Measurements from ENCODE around the gene CNKSR2.

Gene CNKSR2

DNA sequence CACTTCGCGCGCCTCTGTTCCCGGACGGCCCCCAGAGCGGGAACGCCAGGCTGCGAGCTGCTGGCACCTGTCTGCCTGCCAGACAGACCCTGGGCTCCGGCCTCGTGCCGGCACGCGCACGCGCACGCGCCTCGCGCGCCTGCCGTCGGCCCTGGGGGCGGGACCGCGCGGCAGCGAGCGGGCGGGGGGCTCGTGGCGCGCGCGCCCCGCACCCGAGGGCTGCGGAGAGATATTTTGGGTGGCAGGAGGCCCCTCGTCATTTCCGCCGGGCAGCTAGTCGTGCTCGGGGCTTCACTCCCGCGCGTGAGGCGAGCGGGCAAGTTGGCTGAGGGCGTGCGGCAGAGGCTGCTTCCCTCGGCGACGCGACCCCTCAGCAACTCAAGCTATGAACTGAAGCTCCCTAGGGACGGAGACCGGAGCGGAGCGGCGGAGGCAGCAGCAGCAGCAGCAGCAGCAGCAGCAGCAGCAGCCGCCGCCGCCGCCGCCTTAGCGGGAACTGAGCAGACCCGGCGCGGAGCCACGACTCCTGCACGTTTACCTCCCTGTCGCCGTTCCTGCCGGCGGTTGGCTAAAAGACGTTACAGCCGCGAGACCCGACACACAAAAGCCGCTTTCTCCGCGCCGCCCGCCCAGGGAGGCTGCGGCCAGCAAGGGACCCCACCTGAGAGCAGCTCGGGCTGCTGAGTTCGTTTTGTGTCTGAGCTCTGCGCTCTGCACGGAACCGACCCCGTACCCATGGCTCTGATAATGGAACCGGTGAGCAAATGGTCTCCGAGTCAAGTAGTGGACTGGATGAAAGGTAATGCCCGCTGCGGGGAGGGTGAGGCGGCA, at the start of gene CNKSR2:
CNKSR2 (plus strand) TSS at position 256 of the 831 bp plus-strand sequence; CDS start at position 736, 480 bp downstream.
- peak; percentile 86 for DNase-seq

DNA sequence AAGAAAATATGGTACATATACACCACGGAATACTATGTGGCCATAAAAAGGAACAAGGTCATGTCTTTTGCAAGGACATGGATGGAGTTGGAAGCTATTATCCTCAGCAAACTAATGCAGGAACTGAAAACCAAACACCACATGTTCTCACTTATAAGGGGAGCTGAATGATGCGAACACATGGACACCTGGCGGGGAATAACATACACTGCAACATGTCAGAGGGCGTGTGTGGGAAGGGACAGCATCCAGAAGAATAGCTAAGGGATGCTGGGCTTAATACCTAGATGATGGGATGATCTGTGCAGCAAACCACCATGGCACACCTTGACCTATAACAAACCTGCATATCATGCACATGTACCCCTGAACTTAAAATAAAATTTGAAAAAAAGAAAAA, 19.5 kb upstream of the CNKSR2 start:
- no peak for DNase-seq

DNA sequence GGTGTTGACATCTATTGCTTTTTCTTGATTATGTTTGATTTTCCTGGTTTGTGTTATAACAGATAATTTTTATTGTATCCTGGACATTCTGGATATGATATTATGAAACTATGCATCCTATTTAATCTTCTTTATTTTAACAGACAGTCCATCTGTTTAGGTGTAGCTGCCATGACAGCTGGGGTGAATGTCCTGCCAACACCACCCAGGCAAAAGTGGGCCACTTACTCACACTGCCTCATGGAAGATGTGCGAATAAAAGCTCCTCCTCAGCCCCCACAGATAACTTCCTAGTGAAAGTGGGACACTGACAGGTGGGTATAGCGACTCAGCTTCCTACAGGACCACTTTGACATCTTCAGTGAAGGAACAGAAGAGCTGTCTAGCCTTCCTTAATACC, 18.4 kb upstream of the CNKSR2 start:
- no peak for DNase-seq

DNA sequence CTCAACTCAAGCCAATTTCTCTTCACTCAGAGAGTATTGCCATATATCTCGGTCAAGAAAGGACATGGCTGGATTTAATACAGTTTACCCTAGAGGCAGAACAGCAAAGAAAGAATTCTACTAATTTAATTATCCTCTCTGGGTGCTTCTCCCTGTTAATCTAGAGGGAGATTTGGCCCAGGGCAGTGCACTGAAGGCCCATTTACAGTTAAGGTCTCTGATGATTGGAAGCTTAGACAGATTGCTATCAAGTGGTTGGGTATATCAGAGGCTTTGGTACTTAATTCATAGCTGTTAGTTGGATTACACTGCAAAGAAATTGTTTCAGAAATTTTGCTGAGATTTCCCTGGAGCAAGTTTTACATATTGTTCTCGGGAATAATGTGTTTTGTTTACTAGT, 4.6 kb upstream of the CNKSR2 start:
- no peak for DNase-seq

DNA sequence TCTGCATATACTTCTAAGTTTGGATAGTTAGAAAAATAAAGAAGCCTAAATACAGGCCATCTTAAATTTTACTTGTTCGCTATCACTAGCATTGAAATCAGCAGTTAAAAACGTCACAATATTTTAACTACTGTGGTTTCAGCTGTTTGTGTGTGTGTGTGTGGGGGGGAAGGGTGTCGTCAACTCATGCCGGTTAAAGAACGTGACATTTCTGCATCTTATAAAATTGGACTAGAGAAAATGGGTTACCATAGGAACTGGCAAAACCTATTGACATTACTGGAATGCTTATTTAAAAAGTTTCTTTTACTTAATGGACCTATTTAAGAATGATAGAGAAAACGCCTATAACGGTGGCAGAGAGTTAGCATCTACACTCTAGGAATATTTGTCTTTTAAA, 1.2 kb upstream of the CNKSR2 start:
- no peak for DNase-seq

DNA sequence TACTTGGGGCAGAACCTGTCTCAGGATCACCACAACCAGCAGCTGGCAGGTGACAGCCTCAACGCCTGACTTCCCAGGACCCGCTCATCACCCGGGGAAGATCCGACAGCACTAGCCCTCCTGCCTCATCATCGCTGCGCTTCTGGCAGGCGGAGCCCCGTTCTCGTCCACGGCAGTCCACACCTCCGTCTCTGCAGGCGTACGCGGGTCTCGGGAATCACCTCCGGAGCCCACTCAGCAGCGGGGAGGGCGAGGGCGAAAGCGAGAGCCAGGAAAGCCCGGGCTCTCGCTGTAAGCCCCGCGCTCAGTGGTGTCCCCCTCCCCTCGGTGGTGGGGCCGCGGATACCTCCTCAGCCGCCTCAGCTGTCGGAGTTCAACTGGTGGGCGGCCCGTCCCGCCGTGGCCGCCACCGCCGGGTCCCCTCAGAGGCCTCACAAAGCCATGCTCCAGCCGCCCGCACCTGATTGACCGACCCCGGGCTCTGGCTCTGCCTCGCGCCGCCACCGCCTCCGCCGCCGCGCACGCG, 518 bp upstream of the CNKSR2 start:
- DNase-seq: peak; percentile 57

DNA sequence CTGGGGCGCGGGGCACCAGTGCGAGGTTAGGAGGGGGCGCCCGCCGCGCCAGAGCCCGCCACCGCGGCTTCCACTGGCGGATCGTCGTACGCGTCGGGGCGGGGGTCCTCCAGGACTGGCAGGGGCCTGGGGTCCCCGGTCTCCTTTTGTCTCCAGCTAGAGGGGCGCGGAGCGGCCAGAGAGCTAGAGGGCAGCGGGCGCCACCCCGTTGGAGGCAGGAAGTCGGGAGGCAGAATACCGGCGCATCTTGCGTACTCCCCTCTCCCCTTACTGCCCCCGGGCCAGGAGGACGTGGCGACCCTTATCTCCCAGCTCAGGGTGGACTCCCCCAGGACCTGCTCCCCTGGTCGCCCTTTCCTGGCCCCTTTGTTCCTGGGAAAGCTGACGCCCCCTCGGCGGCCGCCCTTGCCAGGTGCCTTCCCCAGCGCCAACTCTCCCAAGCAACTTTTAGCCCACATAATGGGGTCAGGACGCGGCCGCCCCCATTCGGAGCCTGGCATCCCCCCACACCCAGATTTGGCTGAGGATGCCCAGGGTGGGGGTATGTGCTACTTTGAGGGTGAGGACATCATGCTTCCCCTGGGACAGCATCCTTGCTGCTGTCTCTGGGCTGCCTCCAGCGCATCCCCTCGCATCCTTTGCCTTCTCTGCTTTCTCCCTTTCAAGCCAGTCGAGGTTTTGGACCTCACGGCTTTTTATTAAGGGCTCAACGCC, 933 bp downstream of the CNKSR2 start:
- DNase-seq: peak; percentile 44

DNA sequence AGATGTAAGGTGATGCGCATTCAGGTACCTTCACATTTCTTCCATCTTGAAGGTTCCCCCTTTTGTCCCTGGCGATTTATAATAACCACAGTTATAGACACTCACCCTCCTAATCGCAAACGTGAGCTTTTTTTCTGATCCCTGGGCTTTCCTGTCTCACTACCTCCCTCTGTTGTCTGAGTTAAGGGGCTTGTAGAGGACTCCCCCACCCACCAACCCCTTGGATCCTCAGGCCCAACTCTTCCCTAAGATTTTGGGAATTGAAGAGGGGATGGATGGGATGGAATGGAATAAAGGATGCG, 1.4 kb downstream of the CNKSR2 start:
- peak; percentile 44 for DNase-seq

DNA sequence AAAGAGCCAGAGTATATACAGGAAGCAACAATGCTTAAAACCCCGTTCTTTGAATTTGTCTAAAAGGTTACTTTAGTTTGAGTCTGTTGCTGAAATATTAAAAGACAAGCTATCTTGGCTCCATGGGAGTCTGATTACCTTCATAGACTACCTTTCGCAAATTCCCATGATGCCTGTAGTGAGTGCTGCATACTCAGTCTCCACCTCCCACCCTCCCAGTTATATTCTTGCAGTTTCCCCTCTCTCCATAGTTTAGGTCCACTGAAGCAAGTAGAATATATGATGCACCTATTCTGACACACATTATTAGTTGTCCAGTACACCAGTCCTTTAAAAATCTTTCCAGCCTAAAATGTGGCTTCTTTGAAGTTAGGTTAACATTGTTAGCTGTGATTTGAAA, 2.4 kb downstream of the CNKSR2 start:
- DNase-seq: no peak

DNA sequence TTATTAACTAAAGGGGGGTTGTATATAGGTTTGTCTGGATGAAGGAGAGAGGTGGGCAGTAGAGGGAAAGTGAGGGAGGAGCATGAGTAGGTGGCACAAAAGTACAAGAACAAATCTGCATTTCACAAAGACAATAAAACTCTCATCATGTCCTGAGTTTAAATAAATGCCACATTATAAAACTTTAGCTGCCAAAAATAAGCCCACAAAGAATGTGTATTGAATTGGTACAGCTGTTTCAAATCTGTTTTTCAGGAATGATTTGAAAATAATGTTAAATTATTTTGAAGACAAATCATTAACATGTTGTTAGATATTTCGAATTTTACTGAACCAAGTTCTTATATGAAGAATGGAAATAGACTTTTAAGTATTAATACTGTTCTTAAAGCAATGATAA, 5.8 kb downstream of the CNKSR2 start:
- no peak for DNase-seq

DNA sequence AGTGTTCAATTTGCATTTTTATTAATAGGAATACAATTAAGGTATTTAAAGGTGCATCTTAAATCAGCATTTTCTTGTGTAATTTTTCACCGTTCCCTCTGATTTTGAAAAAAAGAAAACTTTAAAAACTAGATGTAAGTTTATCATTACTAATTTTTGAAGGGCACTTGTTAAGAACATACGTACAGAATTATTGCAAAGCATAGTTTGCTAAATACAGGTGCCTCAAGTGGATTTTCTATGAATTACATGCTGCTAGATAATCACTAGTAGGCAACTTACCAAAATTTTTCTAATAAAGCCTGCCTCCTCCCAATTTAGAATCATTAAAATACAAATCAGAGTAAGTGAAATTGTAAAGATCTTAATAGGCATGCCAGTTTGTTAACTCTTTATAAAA, 8.5 kb downstream of the CNKSR2 start:
- DNase-seq: peak; percentile 2

DNA sequence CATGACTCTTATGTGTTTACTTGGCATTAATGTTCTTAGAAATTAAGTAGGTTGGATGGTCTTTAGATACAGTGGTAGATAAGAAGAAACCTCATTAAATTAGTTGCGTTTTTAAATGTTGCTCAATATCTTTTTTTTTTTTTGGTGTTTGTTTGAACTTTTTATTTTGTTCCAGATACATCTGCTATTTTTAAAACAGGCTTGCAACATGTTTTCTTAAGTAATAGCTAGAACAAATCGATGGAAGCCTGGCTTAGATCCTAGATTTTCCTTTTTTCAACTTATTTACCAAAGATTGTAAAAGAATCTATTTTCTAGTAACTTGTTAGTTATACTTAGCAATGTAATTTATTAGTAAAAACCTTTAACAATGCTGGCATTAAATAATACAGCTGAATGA, 9.3 kb downstream of the CNKSR2 start:
- DNase-seq: no peak

DNA sequence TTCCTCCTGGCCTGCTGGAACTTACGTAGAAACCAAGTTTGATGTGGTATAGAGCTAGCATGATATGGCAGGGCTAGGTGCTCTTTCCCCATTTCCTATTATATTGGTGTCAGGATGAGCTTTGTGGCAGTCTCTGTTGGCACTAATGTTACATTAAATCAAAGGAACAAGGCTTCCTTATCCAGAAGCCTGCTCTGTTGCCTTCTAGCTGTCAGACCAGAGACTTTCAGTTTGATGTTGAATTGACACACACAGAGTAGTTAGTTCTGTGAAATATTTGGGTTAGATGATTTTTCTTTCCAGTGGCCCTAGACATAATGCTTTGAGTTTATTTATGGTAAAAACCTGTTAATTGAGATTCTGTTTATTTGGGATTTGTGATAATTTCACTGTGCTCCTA, 10.0 kb downstream of the CNKSR2 start:
- DNase-seq: no peak

DNA sequence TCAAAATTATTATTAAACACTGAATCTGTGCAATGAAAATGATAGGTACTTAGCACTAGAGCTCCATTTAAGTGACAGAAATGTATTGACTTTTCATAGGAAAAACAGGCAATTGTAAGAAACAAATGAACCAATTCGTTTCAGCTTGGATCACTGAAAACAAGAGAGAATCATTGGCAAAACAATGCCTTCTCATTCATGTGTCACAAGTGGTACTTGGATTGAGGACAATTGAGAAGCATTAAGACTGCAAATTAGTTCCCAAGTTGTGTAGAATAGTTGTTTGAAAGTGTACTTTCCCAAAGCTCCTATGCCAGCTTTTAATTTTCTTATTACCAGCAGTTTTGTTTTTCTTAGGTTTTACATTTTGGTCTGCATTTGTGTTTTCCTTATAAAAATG, 20.6 kb downstream of the CNKSR2 start:
- DNase-seq: no peak

DNA sequence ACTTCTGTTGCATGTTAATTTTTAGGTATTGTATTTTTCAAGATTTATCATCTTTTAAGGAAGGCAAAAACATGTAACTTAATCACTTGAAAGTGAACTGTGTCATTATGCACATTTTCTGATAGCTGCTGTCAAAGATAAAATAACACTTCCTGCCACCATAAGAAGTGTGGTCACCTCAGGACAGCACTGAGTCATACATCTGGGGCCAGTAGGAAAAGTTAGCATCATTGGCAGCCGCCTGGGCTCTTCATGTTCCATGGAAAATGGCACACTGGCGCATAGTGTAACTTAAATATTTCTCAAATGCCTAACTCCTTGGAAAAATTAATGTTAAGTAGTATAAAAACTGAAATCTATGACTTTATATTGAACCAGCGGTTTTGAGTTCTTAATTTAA, 24.2 kb downstream of the CNKSR2 start:
- DNase-seq: no peak

DNA sequence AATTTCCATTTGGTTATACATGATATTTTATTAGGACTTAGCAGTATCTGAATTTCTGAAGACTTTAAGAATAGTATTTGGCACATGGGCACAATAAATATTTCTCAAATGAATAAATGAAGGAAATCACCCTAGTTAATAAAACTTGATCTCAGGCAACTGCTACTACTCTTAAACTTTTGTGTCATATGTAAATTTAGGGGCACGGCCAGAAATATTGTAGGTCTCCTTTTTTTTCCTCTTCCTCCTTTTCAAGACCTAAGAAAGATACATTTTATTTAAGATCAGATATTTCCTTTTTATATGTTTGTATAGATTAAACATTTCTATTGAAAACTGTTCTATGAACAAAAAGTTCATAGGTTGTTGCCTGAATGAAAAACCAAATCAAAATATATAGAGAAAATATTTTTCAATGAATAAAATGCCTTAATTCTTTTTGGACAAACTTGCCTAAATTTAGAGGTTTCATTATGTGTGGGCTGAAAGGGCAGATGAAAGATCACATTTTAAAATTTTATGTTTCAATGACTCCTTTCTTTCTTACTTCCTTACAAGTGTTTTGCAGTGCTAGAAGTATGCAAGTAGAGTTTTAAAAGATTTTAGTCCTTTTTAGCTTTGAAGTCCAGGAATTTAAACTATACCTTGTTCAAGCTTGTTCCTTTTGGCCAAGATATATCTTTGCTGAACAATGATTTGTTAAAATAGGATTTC, 26.3 kb downstream of the CNKSR2 start:
- no peak for DNase-seq

DNA sequence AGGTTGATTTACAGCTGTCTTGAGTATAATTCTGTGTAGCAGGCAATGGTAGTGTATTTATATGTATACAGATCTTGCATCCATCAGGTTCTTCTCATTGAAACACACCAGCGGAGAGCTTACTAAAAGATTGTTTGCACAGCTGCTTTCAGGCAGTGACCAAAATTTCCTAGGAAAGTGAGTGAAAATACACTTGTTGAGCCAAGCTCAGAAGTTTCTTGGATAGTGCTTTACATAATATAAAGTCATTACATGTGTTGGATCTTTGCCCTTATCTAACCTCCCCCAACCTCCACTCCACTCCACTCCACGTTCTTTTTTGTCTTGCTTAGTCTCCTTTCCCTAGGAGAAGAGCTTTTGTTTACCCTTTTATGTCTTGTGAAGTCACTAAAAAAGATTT, 34.1 kb downstream of the CNKSR2 start:
- peak; percentile 20 for DNase-seq

DNA sequence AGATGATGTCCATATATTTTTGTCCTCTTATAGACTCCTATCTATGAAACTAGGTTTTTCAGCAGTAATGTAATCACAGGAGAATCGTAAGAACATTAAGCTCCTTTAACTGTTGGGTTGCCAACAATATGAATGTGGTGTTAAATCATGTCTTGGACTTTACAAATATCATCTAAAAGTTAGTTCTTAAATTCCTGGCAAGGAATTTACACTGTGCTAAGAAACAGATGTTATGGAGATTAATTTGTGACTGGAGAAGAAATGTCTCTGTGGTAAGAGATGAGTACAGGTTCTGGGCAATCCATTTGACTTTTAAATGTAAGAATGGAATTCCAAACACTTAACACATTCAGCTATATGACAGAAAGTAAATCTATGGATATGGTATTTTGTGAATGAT, 34.6 kb downstream of the CNKSR2 start:
- no peak for DNase-seq

DNA sequence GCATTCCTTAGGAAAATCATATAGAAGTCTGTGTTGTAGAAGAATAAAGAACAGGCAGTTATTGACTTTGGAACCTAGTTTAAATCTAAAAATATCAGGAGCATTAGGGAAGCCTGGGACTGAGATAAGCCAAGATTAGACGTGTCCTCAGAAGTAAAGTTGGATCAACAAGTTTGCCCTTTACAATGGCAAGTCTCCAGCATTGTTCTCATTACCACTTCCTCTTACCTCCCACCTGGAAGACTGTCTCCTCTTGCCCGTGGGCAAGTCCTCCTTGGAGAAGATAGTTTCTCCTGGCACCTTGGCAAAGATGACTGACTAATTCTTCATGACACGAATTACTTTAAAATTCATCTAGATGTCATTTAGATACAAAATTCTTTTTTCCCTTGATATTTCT, 37.8 kb downstream of the CNKSR2 start:
- DNase-seq: no peak

DNA sequence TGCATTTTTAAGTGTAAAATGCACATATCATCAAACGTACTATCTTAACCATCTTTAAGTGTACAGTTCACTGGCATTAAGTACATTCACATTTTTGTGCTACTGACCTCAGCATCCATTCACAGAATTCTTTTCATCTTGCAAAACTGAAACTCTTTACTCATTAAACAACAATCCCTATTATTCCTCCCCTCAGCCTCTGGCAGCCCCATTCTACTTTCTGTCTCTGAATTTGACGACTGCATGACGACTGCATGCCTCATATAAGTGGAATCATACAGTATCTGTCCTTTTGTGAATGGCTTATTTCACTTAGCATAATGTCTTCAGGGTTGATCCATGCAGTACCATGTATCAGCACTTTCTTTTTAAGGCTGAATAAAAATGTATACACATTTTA, 38.7 kb downstream of the CNKSR2 start:
- no peak for DNase-seq

DNA sequence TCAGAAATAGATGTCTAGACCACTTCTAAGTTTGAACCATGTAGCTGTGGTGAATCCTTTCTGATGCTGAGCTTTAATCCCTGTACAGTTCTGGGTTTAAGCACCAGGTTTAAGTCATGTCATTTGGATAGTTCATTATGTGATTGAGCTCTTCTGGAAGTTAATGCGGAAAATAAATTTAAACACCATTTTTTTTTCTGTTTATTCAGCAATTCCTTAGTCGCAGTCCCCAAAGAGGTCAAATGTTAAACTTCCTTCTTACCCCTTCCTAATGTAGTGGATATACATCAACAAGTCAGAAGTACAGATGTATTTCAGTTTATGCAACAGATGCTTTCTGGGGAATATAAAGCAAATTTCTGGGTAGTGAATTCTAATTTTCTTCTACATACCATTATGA, 52.9 kb downstream of the CNKSR2 start:
- DNase-seq: no peak

DNA sequence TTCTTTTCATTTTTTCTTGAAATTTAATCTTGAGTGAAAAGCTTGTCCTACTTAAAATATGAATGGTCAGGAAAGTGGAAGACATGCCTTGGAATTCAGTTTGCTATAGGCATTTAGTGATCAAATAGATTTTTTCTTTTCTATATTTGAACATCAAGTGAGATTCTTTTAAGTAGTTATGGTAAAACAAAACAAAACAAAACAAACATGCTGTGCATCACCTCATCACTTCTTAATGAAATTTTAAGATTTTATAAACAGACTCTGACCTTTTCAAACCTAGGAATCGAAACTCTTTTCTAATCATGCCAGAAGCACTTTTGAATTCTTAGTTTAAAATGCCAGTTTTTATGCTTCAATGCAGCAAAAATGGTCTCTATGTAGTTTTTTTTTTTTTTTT, 62.8 kb downstream of the CNKSR2 start:
- DNase-seq: no peak

DNA sequence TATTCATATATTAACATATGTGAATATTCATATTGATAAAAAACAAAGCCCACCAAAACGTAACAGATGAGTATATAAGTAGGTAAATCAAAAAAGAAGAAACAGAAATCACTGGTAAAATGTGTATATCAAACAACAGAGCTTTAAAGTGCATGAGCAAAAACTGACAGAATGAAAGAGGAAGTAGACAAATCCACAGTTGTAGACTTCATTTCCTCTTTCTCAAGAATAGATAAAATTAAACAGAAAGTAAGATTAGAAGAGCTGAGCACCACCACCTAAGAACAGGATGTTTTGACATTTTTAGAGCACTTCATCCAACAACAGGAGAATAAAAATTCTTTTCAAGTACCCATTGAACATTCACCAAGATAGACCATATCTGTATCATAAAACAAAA, 64.6 kb downstream of the CNKSR2 start:
- DNase-seq: no peak

DNA sequence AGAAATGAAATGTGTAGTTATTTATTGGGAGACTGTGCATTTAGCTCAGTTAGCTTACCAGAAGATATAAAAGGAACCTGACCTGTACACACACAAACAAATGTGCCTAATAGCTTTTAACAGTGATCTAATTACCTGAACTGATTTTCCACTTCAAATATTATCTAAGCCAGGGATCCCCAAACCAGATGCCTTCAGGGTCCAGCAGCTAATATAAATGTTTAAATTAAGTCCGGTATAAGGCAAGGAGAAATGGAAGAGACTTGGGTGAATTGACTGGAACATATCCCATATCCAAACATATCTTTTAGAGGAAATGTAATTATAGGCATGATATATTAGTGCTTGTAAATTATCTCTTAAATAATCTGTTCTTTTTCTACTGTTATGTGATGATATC, 66.7 kb downstream of the CNKSR2 start:
- no peak for DNase-seq
